Loucy (cell line): ENCODE results near the gene SLC22A31.

ENCODE experiments used
- EZH2phosphoT487 ChIP-seq: fragments of 200-600 bp; IDR thresholded peaks from 2 replicates; pipeline ENCODE4 v1.6.1; 2018; ENCODE audit warnings: antibody characterized with exemption, mild to moderate bottlenecking, moderate library complexity, borderline replicate concordance
- TF ChIP-seq, protein P1 (sequence below): fragments of 200-600 bp; sonication (generic); conservative IDR thresholded peaks from 2 replicates; pipeline ENCODE4 v1.5.1; 2014; ENCODE audit warnings: mild to moderate bottlenecking, antibody characterized with exemption, low read length

DNA sequence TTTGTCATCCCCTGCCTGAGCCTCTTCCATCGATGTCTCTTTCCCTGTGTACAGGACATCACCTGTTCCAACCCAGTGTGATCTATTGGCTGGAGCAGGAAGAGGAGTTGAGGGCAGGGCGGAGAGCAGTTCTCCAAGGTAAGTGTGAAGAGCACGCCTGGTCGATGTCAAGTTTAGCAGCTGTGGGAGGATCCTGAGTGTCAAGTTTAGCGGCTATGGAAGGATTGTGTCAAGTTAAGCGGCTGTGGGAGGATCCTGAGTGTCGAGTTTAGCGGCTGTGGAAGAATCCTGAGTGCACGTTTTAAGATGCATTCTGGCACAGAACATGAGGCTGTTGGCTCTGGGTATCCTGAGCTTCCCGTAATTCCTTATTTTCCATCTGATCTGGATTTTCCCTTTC, 24.3 kb upstream of the SLC22A31 start:
- TF ChIP-seq, protein P1, sequence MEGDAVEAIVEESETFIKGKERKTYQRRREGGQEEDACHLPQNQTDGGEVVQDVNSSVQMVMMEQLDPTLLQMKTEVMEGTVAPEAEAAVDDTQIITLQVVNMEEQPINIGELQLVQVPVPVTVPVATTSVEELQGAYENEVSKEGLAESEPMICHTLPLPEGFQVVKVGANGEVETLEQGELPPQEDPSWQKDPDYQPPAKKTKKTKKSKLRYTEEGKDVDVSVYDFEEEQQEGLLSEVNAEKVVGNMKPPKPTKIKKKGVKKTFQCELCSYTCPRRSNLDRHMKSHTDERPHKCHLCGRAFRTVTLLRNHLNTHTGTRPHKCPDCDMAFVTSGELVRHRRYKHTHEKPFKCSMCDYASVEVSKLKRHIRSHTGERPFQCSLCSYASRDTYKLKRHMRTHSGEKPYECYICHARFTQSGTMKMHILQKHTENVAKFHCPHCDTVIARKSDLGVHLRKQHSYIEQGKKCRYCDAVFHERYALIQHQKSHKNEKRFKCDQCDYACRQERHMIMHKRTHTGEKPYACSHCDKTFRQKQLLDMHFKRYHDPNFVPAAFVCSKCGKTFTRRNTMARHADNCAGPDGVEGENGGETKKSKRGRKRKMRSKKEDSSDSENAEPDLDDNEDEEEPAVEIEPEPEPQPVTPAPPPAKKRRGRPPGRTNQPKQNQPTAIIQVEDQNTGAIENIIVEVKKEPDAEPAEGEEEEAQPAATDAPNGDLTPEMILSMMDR = no peak
- TF ChIP-seq EZH2phosphoT487 = no peak
